Measurements from ENCODE around the gene PIK3CA.
A peak's percentile ranks its signal among the peaks of the same experiment; 100 is the strongest.
"Not testable (repeated sequence)": the region's sequence is repeated elsewhere in the genome, so short reads cannot be mapped to it uniquely, and the experiment has no call there.

The PIK3CA gene

DNA sequence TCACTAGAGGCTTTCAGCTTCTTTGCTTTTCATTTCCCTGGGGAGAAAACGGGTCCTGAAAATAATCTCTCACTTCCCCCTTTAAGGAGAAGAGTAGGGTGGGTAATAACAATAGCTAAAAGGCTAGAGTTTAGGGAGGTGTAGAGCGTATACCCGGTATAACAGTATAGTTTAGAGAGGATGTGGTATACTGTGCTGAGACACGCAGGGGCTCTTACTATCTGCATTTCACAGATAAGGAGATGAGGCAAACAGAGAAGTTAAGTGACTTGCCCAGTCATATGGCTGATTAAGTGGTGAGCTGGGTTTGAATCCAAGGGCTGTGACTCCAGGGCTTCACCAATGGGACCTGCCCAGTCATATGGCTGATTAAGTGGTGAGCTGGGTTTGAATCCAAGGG lies 117.7 kb downstream of the PIK3CA start:
- no peak for DNase-seq

DNA sequence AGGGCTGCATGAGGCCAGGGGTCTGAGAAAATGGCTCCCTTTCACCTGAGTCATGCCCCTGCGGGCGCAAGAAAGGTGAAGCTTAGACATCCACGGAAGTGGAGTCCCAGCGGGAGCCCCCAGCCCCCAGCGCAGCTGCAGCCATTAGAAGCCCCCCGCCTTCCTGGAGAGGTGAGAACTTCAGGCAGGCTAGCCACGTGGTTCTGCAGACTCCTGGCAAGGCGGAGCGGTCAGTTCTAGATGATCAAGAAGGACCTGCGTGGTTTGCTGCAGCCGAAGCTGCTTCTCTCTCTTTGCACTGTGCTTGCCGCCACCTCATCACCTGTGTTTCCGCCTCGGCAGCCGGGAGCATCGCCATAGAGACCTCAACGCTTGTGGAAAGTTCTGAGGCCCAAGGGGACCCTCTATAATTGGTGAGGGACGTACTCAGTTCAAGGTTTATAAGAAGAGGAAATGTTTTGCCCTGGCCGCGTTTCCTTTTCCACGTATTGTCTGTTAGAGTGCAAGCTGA lies 118.6 kb downstream of the PIK3CA start:
- no peak for DNase-seq

DNA sequence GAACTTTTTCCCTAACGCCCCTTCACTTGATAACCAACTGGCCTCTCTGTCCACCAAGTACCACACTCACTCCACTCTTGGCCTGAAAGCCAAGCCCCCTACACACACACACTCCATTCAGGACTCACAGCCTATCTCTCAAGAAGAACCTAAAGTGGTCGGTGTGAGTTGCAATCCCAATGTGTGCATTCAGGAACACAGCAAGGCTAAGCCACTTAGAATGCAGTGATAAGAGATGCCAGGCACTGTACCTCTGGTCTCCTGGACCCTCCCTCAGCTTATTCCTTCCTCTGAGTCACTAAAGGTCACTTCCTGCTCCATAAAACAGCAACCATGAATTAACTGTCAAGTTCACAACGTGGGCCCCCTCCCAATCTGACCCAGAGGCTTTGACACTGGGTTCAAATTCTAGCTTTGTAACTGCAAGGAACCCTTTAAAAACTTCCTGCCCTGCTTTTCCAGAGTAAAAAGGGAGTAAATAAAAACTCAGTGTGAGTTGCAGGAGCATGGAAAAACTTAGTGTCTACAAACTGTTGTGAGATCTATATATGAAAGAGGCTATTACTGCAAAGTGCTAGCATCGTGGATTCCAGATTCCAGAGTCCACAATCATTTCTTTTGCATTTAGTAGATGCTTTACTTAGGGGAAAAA lies 120.4 kb downstream of the PIK3CA start:
- DNase-seq = no peak

DNA sequence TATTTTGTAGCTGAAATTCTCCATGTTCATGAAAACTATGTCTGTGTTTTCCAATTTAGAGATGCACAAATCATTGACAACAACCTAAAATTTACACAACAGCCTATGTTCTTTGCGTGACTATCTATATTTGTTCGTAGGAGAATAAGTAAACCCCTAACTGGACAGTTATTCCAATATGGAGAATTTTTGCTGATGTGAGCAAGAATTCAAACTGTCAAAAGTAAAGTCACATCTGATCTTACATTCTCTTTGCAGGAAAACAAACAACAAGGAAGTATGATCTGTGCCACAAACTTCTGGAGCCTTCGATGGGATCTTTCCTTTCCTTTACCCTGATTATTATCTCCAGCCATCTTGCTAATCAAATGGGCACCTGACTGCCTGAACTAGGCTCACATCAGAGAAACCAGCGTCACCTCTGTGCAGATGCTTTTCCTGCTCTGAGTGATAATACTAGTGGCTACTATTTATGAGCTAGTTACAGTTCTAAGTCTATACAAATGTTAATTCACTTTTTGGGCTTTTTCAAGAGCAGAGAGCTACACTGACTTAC lies 121.1 kb downstream of the PIK3CA start:
- DNase-seq = no peak

DNA sequence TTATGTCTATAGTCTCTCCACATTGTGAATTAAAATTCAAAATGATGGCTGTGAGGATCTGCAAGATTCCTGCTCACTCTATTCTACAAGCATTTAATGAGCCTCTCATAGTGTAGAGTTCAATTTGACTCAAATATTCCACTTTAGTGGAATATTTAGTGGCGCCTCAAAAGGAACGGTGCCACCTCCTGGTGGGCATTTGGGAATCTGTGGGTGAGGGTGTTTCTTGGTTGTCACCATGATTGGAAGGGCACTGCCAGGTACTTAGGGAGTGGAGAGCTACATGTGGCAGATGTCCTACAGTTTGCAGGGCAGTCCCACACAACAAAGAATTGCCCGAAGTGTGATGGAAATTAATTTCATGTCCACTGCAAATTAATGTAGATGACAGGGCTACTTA lies 124.2 kb downstream of the PIK3CA start:
- peak in 1 of 2 experiments; percentile 6 for DNase-seq

DNA sequence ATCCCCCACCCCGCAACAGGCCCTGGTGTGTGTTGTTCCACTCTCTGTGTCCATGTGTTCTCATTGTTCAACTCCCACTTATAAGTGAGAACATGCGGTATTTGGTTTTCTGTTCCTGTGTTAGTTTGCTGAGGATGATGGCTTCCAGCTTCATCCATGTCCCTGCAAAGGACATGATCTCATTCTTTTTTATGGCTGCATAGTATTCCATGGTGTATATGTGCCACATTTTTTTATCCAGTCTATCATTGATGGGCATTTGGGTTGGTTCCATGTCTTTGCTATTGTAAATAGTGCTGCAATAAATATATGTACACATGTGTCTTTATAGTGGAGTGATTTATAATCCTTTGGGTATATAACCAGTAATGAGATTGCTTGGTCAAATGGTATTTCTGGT lies 126.3 kb downstream of the PIK3CA start:
- not testable (repeated sequence) for DNase-seq

DNA sequence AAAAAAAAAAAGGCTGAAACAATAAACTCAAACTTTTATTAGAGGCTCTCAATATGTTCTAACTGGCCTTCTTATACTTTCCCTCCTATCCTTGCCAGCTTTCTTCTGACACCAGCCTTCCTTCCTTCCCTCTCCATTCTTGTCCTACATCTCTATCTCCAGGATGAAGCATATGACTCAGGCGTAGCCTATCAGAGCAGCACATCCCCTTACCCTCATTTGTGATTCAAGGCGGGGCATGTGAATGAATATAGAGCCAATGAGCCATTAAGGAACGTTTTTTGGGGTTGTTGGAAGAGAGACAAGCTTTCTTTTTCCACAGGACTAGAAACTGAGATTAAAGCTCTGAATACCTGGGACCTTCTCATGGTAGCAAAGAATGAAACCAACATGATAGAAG lies 127.8 kb downstream of the PIK3CA start:
- no peak for DNase-seq

DNA sequence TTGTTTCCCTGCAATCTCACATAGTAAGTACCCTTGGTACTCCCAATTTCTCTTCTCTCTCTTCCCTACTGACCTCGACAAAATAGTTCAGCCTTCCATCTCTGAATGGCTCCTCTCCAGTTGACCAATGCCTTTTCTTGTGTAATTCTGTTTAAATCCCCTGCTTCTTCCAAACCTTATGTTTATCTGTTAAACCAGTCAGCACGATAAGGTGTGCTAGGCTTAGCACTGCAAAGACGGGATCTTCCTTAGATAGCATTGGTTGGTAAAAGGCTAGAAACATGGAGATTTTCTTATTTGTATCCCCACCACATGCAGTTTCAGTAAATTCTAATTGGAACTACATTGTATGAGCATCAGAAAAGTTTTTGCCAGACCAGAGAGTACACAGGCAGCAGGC lies 128.6 kb downstream of the PIK3CA start:
- DNase-seq = no peak

DNA sequence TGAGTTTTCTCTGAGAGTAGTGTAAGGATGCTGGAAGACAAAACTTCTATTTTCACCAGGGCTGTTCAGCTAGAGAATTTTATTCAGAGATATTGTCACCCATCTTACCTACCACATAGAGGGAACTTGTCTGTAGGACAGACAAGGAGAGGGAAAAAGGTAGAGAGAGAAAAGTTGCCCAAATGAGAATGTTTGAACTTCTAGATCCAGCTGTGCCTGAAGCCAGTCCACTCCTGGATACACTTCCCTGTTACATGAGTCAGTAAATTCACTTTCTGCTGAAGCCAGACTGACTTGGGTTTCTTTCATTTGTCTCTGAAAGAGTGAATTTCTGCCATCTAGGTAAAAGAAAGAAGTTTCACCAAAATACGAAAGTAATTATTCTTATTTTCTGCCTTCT lies 130.0 kb downstream of the PIK3CA start:
- DNase-seq = no peak

DNA sequence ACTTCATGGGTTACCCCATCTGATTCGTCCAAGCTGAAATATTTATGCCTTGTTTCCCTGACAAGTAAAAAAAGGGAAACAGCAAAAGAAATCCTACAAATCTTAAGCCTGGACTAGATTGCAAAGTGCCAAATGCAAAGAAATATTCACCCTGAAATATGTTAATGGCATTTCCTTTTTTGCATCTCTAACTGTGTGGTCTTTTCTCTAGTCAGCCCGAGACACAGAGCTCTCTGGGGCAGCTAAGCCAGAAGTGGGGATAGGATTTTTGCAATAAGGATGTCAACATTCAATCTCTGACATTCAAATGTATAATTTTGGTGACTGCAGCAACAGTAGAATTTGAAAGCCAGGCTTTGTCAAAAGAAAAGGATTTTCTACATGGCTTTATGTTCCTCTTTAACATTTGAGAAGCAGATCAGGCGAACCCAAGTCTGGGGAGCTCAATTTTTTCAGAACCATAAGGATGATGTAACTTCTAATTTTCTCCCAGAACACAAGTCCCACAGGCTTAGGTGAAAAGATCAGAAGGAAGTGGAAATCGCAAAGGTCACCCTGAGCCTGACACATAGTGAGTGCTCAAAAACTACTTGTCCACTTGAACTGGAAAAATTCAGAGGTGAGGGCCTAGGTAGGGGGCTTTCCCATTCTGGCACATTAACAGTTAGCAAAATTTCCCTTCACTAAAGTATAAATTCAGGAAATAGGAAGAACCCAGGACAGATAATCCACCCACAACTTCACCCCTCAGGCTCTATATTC lies 131.0 kb downstream of the PIK3CA start:
- no peak for DNase-seq

DNA sequence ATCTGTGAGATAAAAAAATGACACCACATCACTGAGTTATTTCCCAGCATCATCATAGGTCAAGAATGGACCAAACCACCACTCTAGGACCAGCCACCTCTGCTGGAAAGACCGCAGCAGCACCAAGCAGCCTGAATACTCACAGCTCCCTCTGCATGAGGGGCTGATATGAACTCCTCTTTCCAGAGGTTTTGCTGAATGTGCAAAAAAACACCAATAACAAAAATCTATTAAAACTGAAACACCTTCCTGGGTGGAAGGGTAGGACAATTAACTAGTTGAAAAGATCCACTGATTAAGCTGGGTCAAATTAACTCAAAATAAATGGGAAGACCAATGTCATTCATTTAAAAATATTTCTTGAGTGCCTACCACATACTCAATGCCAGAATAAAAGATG lies 131.7 kb downstream of the PIK3CA start:
- no peak for DNase-seq

DNA sequence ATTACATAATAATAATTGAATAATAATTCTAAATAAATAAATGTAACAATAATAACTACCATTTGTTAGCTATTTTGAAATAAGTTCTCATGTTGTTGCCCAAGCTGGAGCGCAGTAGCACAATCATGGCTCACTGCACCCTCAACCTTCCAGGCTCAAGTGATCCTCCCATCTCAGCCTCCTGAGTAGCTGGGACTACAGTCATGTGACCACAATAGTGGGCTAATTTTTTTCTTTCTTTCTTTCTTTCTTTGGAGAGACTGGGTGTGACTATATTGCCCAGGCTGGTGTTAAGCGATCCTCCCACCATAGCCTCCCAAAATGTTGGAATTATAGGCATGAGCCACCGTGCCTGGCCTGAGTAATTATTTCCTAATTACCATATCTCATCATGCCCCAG lies 133.7 kb downstream of the PIK3CA start:
- DNase-seq = no peak

DNA sequence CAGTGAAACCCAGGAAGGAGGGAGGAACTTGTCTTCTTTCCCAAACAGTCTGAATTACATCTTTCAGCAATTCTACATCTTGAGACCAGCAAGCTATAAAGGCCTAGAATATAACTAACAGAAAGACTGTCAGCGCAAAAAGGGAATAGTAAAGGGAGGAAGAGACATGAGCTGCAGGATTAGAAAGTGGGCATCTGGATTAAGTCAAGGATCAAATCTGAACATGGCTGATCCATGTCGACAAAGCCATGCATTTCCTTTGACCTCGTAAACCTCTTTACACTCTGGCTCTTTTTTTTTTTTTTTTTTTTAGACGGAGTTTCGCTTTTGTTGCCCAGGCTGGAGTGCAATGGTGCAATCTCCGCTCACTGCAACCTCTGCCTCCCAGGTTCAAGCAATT lies 138.2 kb downstream of the PIK3CA start:
- no peak for DNase-seq

DNA sequence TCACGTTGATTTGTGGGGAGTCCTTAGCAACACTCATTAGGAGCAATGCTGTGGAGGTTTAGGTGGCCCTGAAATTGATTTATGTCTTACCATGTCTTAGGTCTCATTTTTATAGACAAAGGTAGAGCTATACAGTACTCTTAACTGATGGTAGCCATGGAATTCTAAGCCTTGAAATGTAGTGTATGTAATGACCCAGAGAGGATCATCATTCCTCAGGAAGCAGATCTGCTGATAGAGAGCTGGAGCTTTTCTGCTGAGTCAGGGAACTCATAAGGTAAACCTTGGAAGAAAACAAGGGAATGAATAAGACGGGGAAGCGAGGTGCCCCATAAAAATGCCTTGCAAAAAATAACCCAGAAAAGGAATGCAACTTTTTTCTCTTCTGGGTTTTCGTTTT lies 140.7 kb downstream of the PIK3CA start:
- no peak for DNase-seq

DNA sequence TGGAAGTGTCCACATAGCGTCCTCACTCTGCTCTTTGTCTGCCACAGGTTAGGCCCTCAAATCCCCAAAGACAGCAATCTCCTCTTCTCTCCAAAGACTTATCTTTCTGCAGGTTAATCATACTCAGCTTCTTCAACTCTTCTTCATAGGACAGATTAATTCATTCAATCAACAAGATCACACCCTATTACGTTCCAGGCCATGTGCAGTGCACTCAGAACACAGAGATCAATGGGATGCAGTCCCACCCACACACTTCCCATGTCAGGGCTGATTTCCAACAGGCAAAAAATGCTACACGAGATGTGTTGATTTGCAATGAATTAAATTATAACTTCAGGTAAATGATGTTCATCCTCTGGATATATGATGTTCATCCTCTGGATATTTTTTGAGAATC lies 141.1 kb downstream of the PIK3CA start:
- DNase-seq = no peak
